Esophagus muscularis mucosa (tissue), 4 donors: ENCODE results near the gene CCDC3. TPM values are rescaled to one million over a fixed set of nuclear protein-coding genes. Genes with fewer than 3 reads are reported as not detected.

ENCODE experiments used
- DNase-seq: peaks from one replicate; pipeline ENCODE4 v3.0.0-alpha.2; 2017; ENCODE audit errors: extremely low spot score
- H3K27ac ChIP-seq, 4 donors: fragments of 200-600 bp; sonication (generic); replicated peaks in 1 of 4; 1 replicate in 3 of 4; 2 replicates in 1 of 4; pipeline ENCODE4 v1.5.1; 2016 to 2019; ENCODE audit warnings: mild to moderate bottlenecking in 1 of 4
- H3K27me3 ChIP-seq, 4 donors: fragments of 200-600 bp; sonication (generic); one replicate each; pipeline versions ENCODE4 v1.5.1 to v1.6.0; 2016 to 2019
- H3K36me3 ChIP-seq, 4 donors: fragments of 200-600 bp; sonication (generic); one replicate each; pipeline ENCODE4 v1.5.1; 2016 to 2019
- H3K4me1 ChIP-seq, 4 donors: fragments of 200-600 bp; sonication (generic); one replicate each; pipeline ENCODE4 v1.5.1; 2016 to 2019
- H3K4me3 ChIP-seq, 4 donors: fragments of 200-600 bp; sonication (generic); 1 replicate in 2 of 4; 2 replicates in 2 of 4; pipeline ENCODE4 v1.5.1; 2016 to 2019; ENCODE audit warnings: mild to moderate bottlenecking in 4 of 4, moderate library complexity in 1 of 4
- H3K9me3 ChIP-seq, 4 donors: fragments of 200-600 bp; sonication (generic); 1 replicate in 3 of 4; 2 replicates in 1 of 4; pipeline ENCODE4 v1.5.1; 2016 to 2019
- CTCF ChIP-seq, 3 experiments: fragments of 200-600 bp in 2 of 3; fragments of 450-650 bp in 1 of 3; sonication (generic) in 2 of 3; IDR thresholded peaks; one replicate each; pipeline ENCODE4 v1.5.1; 2017 to 2019; ENCODE audit warnings: antibody characterized with exemption in 3 of 3, mild to moderate bottlenecking in 2 of 3, moderate library complexity in 1 of 3
- EP300 ChIP-seq: sonication (generic); formaldehyde crosslinking; IDR thresholded peaks from one replicate; pipeline ENCODE4 v1.6.1; 2017; ENCODE audit warnings: antibody characterized with exemption
- POLR2A ChIP-seq: fragments of 450-650 bp; IDR thresholded peaks from one replicate; pipeline ENCODE4 v1.6.1; 2017; ENCODE audit warnings: antibody characterized with exemption, moderate library complexity, mild to moderate bottlenecking, low read depth
- POLR2AphosphoS5 ChIP-seq, 2 donors: sonication (generic); formaldehyde crosslinking; IDR thresholded peaks; one replicate each; pipeline ENCODE4 v1.6.1; 2017; ENCODE audit warnings: antibody characterized with exemption in 2 of 2
- WGBS: methylation state at CpG from one replicate; pipeline ENCODE4 v1.1.5; 2018; 5-methylcytosine and 5-hydroxymethylcytosine counted together
- intact Hi-C: fragments of 100-400 bp; cut with DNase I; formaldehyde crosslinking; loops from one replicate; pipeline ENCODE4 v1.15.1; 2023
- total RNA-seq, 4 donors: library from RNA; depleted of rRNA; stranded (reverse); fragments of >200 nt; gene quantifications; one replicate each; pipeline versions ENCODE4 v1.1.0 to v1.2.1, GENCODE V29; 2016

CCDC3 gene
- total RNA-seq, 4 donors from 2014 or later = 23.7 to 79.1 (median 44.3) TPM

GRCh38 chr10:12944931-12945330 lies 56.6 kb downstream of the CCDC3 start:
- intact Hi-C loops = no loop called here
- no peaks in the 10 kb centered on the region for H3K27me3 ChIP-seq
- H3K36me3 ChIP-seq = no peaks in the 10 kb centered on the region
- TF ChIP-seq EP300 = no peak
- no peak for DNase-seq
- 92% methylated on average over 1 of the region's 1 CpG for WGBS
- no peaks in the 10 kb centered on the region for H3K4me1 ChIP-seq
- no peak overlapping the region for H3K4me3 ChIP-seq
- no peak overlapping the region for H3K27ac ChIP-seq
- no peaks in the 10 kb centered on the region for H3K9me3 ChIP-seq

- Histone ChIP-seq H3K36me3 (no peaks in the 10 kb centered on the region), H3K4me1 (no peaks in the 10 kb centered on the region), H3K27ac (no peak overlapping the region), H3K9me3 (no peaks in the 10 kb centered on the region), H3K4me3 (no peak overlapping the region), H3K27me3 (no peaks in the 10 kb centered on the region)
- intact Hi-C loops = no loop called here
- TF ChIP-seq POLR2AphosphoS5 (IDR thresholded peaks at IDR 0.05) (no peak), CTCF (IDR thresholded peaks at IDR 0.05) (no peak), POLR2A (no peak), EP300 (no peak)
- DNase-seq = no peak
- 91% methylated on average over 5 of the region's 5 CpGs for WGBS
Observed at GRCh38 chr10:12943425-12943824, 58.1 kb downstream of the CCDC3 start.

GRCh38 chr10:12941966-12942365 lies 59.5 kb downstream of the CCDC3 start:
- no peak overlapping the region for H3K27ac ChIP-seq
- TF ChIP-seq POLR2AphosphoS5 (IDR thresholded peaks at IDR 0.05) (no peak), CTCF (IDR thresholded peaks at IDR 0.05) (no peak), EP300 (no peak), POLR2A (no peak)
- intact Hi-C loops = no loop called here
- no peaks in the 10 kb centered on the region for H3K36me3 ChIP-seq
- H3K27me3 ChIP-seq = no peaks in the 10 kb centered on the region
- 90% methylated on average over 1 of the region's 1 CpG for WGBS
- no peak for DNase-seq
- H3K9me3 ChIP-seq = no peaks in the 10 kb centered on the region
- H3K4me1 ChIP-seq = no peaks in the 10 kb centered on the region
- no peak overlapping the region for H3K4me3 ChIP-seq

GRCh38 chr10:12940791-12941190 lies 60.7 kb downstream of the CCDC3 start:
- H3K27ac ChIP-seq = no peak overlapping the region
- no peaks in the 10 kb centered on the region for H3K27me3 ChIP-seq
- DNase-seq = no peak
- intact Hi-C loops = no loop called here
- H3K9me3 ChIP-seq = no peaks in the 10 kb centered on the region
- H3K4me3 ChIP-seq = no peak overlapping the region
- TF ChIP-seq POLR2AphosphoS5 (IDR thresholded peaks at IDR 0.05) (no peak), EP300 (no peak), CTCF (IDR thresholded peaks at IDR 0.05) (no peak), POLR2A (no peak)
- WGBS = 76% methylated on average over 5 of the region's 5 CpGs
- no peaks in the 10 kb centered on the region for H3K4me1 ChIP-seq
- H3K36me3 ChIP-seq = no peaks in the 10 kb centered on the region

- H3K9me3 ChIP-seq = peaks cover 0 to 7% (median 0%) of the 10 kb centered on the region in 4 donors
- H3K27ac ChIP-seq = no peak overlapping the region
- no peak overlapping the region for H3K4me3 ChIP-seq
- no peak for DNase-seq
- WGBS = 64% methylated on average over 4 of the region's 4 CpGs
- no peaks in the 10 kb centered on the region for H3K4me1 ChIP-seq
- no peak for TF ChIP-seq CTCF (IDR thresholded peaks at IDR 0.05)
- TF ChIP-seq POLR2A = no peak
- TF ChIP-seq EP300 = no peak
- TF ChIP-seq POLR2AphosphoS5 (IDR thresholded peaks at IDR 0.05) = no peak
- no peaks in the 10 kb centered on the region for H3K36me3 ChIP-seq
- H3K27me3 ChIP-seq = no peaks in the 10 kb centered on the region
- intact Hi-C loops = no loop called here
Observed at GRCh38 chr10:12938271-12938670, 63.2 kb downstream of the CCDC3 start.
